T-helper 2 cell treated with Interferon-gamma antibody and Interleukin-4, amounts not matched to agents 100 ng/mL and 5 ng/mL, for 36 hours (primary cell): Measurements from ENCODE around the gene ZBTB7C. TPM values are rescaled to one million over a fixed set of nuclear protein-coding genes. Genes with fewer than 3 reads are reported as not detected.

ENCODE experiments used
- intact Hi-C: fragments of 100-400 bp; cut with micrococcal nuclease; formaldehyde crosslinking; loops from one replicate; pipeline ENCODE4 v1.15.1; 2023
- total RNA-seq: library from RNA; stranded (reverse); gene quantifications from 2 replicates; pipeline ENCODE4 v1.2.3, GENCODE V29; 2022

ZBTB7C gene
- total RNA-seq, 1 donor from 2014 or later, result 0.11 TPM

- intact Hi-C loops, result no loop called here
Measured at GRCh38 chr18:48131042-48131441, 278.1 kb downstream of the ZBTB7C start.

GRCh38 chr18:48129621-48130082 lies 279.5 kb downstream of the ZBTB7C start:
- intact Hi-C loops, result no loop called here

- intact Hi-C loops, result no loop called here
Measured at GRCh38 chr18:48127606-48128005, 281.6 kb downstream of the ZBTB7C start.

- intact Hi-C loops, result no loop called here
Measured at GRCh38 chr18:48126240-48126639, 282.9 kb downstream of the ZBTB7C start.

- intact Hi-C loops, result loop anchor here (1.0 kb wide), 1 partner anchor 8 kb away; no protein-coding TSS in a partner anchor
Measured at GRCh38 chr18:48125724-48126123, 283.5 kb downstream of the ZBTB7C start.

GRCh38 chr18:48124857-48125626 lies 284.1 kb downstream of the ZBTB7C start:
- intact Hi-C loops, result loop anchor here (1.0 kb wide), 1 partner anchor 8 kb away; no protein-coding TSS in a partner anchor

- intact Hi-C loops, result no loop called here
Measured at GRCh38 chr18:48123941-48124340, 285.2 kb downstream of the ZBTB7C start.

- intact Hi-C loops, result no loop called here
Measured at GRCh38 chr18:48123324-48123723, 285.9 kb downstream of the ZBTB7C start.

GRCh38 chr18:48122816-48123215 lies 286.4 kb downstream of the ZBTB7C start:
- intact Hi-C loops, result no loop called here

- intact Hi-C loops, result no loop called here
Measured at GRCh38 chr18:48122376-48122775, 286.8 kb downstream of the ZBTB7C start.

- intact Hi-C loops, result no loop called here
Measured at GRCh38 chr18:48121752-48122151, 287.4 kb downstream of the ZBTB7C start.

GRCh38 chr18:48119204-48119603 lies 290.0 kb downstream of the ZBTB7C start:
- intact Hi-C loops, result no loop called here

GRCh38 chr18:48116873-48117630 lies 292.1 kb downstream of the ZBTB7C start:
- intact Hi-C loops, result loop anchor here (2.0 kb wide), 1 partner anchor 70 kb away; no protein-coding TSS in a partner anchor

- intact Hi-C loops, result loop anchor here (2.0 kb wide), 1 partner anchor 69 kb away; no protein-coding TSS in a partner anchor
Measured at GRCh38 chr18:48116017-48116416, 293.2 kb downstream of the ZBTB7C start.

- intact Hi-C loops, result no loop called here
Measured at GRCh38 chr18:48113691-48114090, 295.5 kb downstream of the ZBTB7C start.

GRCh38 chr18:48111587-48111986 lies 297.6 kb downstream of the ZBTB7C start:
- intact Hi-C loops, result no loop called here

- intact Hi-C loops, result no loop called here
Measured at GRCh38 chr18:48110797-48111196, 298.4 kb downstream of the ZBTB7C start.

GRCh38 chr18:48109961-48110493 lies 299.2 kb downstream of the ZBTB7C start:
- intact Hi-C loops, result no loop called here

GRCh38 chr18:48108136-48108535 lies 301.0 kb downstream of the ZBTB7C start:
- intact Hi-C loops, result no loop called here

GRCh38 chr18:48106976-48107781 lies 302.0 kb downstream of the ZBTB7C start:
- intact Hi-C loops, result no loop called here

- intact Hi-C loops, result no loop called here
Measured at GRCh38 chr18:48106498-48106897, 302.7 kb downstream of the ZBTB7C start.
